HG03378 (cell line): Measurements from ENCODE around the gene GTF3C1.
"Not testable (repeated sequence)": the region's sequence is repeated elsewhere in the genome, so short reads cannot be mapped to it uniquely, and the experiment has no call there.

ENCODE experiments used
- ATAC-seq: cut with Tn5 transposase; IDR thresholded peaks from one replicate; pipeline ENCODE4 v1.9.1; 2021; ENCODE audit warnings: mild to moderate bottlenecking, moderate library complexity; ENCODE audit not compliant: unreplicated experiment

GTF3C1 gene

DNA sequence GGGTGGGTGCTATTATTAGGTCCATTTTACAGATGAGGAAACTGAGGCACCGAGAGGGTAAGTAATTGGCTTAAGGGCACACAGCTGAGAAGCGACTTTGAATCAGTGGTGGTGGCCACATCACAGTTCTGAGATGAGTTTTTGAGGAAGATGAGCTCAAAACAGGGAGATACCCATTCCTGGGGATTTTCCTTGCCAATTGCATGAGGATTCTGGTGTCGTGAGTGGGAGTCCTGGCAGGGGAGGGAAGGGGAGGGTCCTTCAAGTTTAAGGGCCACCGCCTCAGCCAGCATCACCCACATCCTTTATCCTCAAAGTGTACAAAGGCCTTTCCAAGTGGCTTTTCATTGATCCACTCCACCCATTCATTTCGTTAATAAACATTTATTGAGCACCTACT lies 102.4 kb downstream of the GTF3C1 start:
- no peak for ATAC-seq

GRCh38 chr16:27446721-27447120 lies 103.0 kb downstream of the GTF3C1 start:
- no peak for ATAC-seq

- no peak for ATAC-seq
Observed at GRCh38 chr16:27445502-27446175, 104.1 kb downstream of the GTF3C1 start.

DNA sequence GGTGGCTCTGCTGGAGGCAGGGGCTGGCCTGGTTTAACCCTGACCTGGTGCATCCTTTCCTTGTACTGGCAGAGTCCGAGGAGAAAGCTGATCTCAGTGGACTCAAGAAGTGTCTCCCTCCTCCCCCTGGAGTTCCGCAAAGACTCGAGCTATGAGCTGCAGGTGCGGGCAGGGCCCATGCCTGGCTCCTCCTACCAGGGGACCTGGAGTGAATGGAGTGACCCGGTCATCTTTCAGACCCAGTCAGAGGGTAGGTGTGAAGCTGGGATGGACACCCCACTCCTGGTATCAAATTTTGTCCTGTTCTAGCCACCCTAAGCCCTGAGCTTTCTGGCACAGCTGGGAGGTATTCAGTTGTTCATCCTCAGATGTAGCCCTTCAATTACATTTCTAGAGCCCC lies 105.2 kb downstream of the GTF3C1 start:
- no peak for ATAC-seq

DNA sequence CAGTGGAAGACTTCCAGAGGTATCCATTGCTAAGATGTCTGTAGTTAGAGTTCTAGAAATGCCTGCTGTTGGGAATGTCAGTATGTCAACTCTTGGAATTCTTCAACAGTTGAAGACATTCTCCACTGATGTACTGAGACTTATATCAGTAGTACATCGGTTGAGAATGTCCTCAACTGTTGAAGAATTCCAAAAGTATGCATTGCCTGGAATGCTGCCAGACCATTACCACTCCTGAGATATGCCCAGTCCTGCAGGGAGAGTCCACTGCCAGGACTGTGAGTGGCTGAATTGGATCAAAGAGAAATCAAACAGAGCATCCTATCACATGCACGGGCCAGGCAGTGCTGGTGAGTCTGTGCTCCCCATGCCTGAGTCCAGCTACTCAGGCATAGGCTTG lies 105.7 kb downstream of the GTF3C1 start:
- ATAC-seq: no peak

GRCh38 chr16:27441998-27442397 lies 107.7 kb downstream of the GTF3C1 start:
- no peak for ATAC-seq

DNA sequence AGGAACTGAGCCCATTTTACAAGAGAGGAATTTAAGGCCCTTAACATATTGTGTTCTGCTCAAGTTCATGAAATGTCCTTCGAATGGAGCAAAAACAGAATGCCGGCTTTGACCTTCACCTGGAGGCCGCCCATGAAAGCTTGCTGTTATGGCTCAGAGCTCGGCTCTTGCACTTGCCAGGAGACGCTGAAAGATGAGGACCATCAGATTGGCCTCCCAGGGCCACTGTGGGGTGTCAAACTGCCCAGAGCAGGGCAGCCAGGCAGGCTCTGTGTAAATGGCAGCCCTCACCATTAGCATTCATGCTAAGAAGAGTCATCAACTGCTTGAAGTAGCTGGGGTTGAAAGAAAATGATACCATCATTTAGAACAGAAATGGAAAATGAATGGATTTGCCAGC lies 108.4 kb downstream of the GTF3C1 start:
- no peak for ATAC-seq

DNA sequence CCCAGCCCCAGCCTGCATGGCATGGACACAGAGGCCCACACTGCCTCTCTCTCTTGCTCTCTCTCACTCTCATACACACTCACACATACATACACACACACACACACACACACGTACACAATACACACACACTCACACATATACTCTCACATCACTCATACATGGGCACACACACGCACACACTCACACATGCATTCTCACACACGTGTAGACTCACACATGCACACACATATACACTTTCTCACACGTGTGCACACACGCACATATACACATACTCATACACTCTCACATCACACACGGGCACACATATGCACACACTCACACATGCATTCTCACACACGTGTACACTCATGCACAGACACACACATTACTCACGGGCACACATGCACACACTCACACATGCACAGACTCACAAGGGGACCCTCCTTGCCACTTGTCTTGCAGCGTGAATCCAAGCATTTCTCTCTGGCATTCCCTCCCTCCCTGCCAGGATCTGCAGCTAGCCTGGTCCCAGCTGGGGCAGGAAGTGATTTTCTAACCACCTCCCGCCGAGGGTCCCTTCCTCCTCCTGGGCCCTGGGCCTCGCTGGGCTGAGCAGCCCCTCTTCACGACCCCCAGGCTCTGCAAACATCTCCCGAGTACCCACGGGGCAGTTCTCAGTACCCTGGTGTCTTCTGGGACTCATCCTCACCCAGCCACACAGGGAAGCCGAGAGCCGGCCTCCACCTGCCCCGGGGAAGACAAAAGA lies 110.3 kb downstream of the GTF3C1 start:
- no peak for ATAC-seq

DNA sequence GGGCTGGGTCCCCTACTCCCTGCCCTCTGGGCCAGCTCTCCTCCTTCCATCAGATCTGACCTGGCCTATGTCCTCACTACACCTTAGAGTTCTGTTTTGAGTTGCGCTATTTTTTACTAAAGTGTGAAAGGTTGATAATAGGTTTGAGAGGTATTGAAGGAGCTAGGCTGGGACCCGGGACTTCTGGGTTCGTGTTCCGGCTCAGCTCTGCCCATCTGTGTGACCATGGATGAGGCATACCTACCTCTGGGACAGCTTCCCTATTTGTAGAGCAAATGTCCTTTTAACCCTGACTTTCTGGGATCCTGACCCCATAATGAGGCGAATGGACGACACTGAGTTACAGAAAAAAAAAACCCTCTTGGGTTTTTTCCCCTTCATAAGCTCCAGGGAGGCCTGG lies 111.8 kb downstream of the GTF3C1 start:
- no peak for ATAC-seq

DNA sequence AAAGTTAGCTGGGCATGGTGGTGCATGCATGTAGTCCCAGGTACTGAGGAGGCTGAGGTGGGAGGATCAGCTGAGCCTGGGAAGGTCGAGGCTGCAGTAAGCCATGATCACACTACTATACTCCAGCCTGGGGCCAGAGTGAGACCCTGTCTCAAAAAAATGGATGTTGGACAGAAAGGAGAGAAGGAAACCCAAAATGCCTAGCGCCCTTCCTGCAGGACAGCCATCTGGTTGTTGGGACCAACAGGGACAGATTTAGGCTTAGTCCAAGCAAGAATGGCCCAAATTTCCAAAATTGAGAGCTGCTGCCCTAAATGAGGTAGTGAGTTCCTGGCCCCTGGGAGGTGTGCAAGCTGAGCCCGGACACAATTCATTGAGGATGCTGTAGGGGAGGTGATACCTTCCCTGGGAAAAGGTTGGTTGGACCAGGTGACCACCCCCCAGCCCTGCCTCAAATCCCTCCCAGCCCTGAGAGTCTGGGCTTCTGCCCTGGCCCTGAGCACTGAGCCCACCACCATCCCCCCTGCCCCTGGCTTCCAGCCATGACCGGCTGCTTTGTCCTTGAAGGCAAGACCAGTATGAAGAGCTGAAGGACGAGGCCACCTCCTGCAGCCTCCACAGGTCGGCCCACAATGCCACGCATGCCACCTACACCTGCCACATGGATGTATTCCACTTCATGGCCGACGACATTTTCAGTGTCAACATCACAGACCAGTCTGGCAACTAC lies 112.6 kb downstream of the GTF3C1 start:
- ATAC-seq: no peak

DNA sequence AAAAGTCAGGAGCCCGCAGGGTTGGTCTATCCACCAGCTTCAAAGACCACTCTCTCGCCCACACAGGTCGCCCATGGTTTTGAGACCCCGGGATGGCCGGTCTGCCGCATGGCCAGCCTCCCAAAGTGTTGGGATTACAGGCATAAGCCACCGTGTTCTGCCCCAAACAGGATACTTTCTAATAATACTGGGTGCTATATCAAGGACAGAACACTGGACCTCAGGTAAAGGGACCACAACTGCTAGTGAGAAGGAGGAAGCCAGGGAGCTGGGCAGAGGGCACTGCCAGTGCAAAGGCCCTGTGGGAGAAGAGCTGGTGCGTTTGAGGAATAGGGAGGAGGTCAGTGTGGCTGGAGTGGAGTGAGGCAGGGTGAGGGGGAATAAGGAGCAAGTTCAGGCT lies 113.6 kb downstream of the GTF3C1 start:
- no peak for ATAC-seq

DNA sequence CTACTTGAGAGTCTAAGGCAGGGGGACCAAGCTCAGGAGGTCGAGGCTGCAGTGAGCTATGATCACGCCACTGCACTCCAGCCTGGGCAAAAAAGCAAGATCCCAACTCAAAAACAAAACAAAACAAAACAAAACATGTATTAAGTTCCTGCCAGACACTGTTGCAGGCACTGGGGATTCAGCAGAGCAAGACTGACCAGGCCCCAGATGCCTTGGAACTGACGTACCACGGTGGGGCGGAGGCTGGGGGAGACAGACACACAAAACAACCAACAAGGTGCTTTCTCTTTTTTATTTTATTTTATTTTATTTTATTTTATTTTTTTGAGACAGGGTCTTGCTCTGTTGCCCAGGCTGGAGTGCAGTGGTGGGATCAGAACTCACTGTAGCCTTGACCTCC lies 114.6 kb downstream of the GTF3C1 start:
- not testable (repeated sequence) for ATAC-seq

- ATAC-seq: no peak
Observed at GRCh38 chr16:27434141-27435051, 115.3 kb downstream of the GTF3C1 start.

DNA sequence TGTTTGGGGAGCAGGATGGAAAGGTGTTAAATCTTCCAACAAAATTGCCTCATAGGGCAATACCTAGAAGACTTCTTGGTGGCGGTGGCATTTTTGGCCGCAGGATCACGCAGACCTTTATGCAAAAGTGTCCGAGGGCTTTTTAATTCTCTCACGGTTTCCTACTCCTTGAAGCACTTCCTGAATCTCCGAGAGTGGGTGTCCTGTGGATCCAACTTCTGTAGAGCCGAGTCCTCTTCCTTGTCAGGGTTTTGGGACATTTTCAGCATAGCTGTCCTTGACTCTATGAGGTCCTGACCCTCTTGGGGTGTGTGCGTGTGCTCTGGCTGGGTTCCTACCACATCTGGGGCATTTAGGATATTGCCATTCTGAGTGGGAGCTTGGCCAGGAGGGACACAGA lies 116.1 kb downstream of the GTF3C1 start:
- no peak for ATAC-seq

- not testable (repeated sequence) for ATAC-seq
Observed at GRCh38 chr16:27433191-27433590, 116.5 kb downstream of the GTF3C1 start.

DNA sequence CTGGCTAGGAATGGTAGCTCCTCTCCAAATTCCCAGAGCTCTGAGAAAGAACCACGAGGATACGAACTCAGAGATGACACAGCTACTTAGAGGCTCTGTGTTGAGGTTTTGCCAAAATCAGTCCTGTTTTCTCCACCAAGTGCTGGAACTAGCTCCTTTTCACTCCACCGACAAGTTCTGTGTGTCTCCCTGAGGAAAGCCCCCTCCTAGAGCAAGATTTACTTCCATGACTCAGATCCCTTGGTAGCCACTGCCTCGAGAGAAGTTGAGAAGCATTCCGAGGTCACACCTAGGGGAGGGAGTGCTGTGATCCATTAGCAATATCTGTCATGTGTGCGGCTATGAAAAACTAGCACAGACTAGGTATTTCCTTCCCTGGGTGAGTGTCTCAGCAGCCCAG lies 117.2 kb downstream of the GTF3C1 start:
- ATAC-seq: no peak

- no peak for ATAC-seq
Observed at GRCh38 chr16:27431773-27432532, 117.8 kb downstream of the GTF3C1 start.

GRCh38 chr16:27430923-27431484 lies 118.7 kb downstream of the GTF3C1 start:
- no peak for ATAC-seq

- no peak for ATAC-seq
Observed at GRCh38 chr16:27430512-27430911, 119.2 kb downstream of the GTF3C1 start.

- no peak for ATAC-seq
Observed at GRCh38 chr16:27429981-27430441, 119.7 kb downstream of the GTF3C1 start.
